ENCODE results near the gene RTN4R.

DNA sequence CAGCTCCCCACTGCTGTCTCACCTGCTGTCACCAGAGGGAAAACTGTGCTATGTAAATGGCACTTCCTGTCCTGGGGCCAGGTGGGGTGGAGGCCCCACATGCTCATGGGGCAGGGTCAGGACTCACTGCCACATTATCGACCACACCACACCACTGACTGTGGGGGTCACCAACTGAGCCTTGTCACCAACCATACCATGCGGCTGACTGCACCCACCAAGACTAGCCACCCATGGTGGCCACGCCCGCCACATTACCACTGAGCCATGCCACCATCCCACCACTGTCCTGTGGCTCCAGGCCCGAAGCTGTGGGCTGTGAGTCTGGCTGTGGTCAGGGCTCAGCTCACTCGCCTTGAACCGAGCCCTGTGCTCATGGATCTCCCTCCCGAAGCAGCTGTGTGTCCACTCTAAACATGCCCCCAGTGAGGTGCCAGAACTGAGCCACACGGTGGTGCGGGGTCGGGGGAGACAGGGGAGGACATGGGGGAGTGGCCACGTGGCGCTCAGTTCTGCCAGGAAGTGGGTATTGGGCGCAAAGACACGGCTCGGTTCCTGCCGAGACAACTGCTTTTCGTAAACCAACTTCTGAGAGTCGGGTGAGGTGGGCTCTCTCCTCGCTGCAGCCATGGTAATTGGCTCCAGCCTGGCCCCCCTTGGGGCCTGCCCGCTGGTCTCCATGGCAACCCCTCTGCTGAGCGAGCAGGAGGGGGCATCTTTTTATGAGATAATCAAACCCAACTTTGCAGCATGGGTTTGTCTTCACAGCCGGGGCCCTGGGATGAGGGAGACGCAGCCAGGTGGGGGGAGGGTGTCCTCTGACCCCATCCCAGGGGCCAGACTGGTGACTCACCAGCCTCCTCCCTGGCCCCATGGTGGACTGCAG lies 23.2 kb downstream of the RTN4R start:
- TF ChIP-seq POLR2A (IDR thresholded peaks at IDR 0.05; ENCODE audit: low read depth, low read length), result no peak
- no peak for TF ChIP-seq POLR2AphosphoS5 (IDR thresholded peaks at IDR 0.05; ENCODE audit: low read depth, low read length)
- TF ChIP-seq TAF1 (IDR thresholded peaks at IDR 0.05; ENCODE audit: low read depth, low read length), result no peak
- no peak for TF ChIP-seq POU2F2 (IDR thresholded peaks at IDR 0.05; ENCODE audit: low read depth, low read length)
- no peak for TF ChIP-seq PAX5 (IDR thresholded peaks at IDR 0.05; ENCODE audit: insufficient read depth, low read length, severe bottlenecking)
- TF ChIP-seq SPI1 (IDR thresholded peaks at IDR 0.05; ENCODE audit: low read depth, low read length), result peak; percentile 20; the same call in 1 of the 2 replicates
